Colonic mucosa (tissue), 4 donors: ENCODE data around the gene TANGO6. TPM values are rescaled to one million over a fixed set of nuclear protein-coding genes. Genes with fewer than 3 reads are reported as not detected.

Experiments used
- DNase-seq: peaks from one replicate; pipeline ENCODE4 v3.0.0-alpha.2; 2020
- H3K27ac ChIP-seq: fragments of 200-600 bp; one replicate; pipeline ENCODE4 v1.8.0; 2021
- H3K27me3 ChIP-seq: fragments of 200-600 bp; one replicate; pipeline ENCODE4 v1.8.0; 2021
- H3K36me3 ChIP-seq: fragments of 200-600 bp; one replicate; pipeline ENCODE4 v1.8.0; 2021
- H3K4me1 ChIP-seq: fragments of 200-600 bp; one replicate; pipeline ENCODE4 v1.8.0; 2021; ENCODE audit warnings: mild to moderate bottlenecking
- H3K4me3 ChIP-seq: fragments of 200-600 bp; one replicate; pipeline ENCODE4 v1.8.0; 2021
- H3K9ac ChIP-seq, 2 donors: one replicate each; pipeline ENCODE4 v1.7.0; 2013; ENCODE audit warnings: control low read depth in 2 of 2, low read depth in 2 of 2, low read length in 2 of 2
- H3K9me3 ChIP-seq: fragments of 200-600 bp; one replicate; pipeline ENCODE4 v1.8.0; 2021
- intact Hi-C: fragments of 100-400 bp; cut with DNase I; formaldehyde crosslinking; loops from one replicate; pipeline ENCODE4 v1.14.1; 2022
- total RNA-seq, 2 donors: library from RNA; stranded (reverse); fragmentation: NEBNext Ultra II Directional in 1 of 2; extraction: Animal tissue kit (Norgen Biotek cat#: 25700) in 1 of 2; gene quantifications; one replicate each; pipeline ENCODE4 v1.2.1, GENCODE V29; 2021
- TF ChIP-seq, protein P1 (sequence below): fragments of 200-600 bp; IDR thresholded peaks from one replicate; pipeline ENCODE4 v1.8.0; 2022; ENCODE audit warnings: antibody characterized with exemption, mild to moderate bottlenecking
- donor health status: healthy.
- donor health status: DM: no; HTN: no; CAD: no.
- donor health status: DM: no; HTN: no; CAD: no.

Gene TANGO6
- total RNA-seq, 2 donors from 2014 or later, result 6.6 to 10.1 TPM

GRCh38 chr16:69106491-69107315, 263.4 kb downstream of the TANGO6 start:
- peak overlapping the region; percentile 54 for H3K4me3 ChIP-seq
- H3K9me3 ChIP-seq, result no peaks in the 10 kb centered on the region
- no peak overlapping the region for H3K27ac ChIP-seq
- peaks cover 13% of the 10 kb centered on the region for H3K4me1 ChIP-seq
- H3K9ac ChIP-seq, result peak overlapping the region; percentile 56 to 81
- no peaks in the 10 kb centered on the region for H3K27me3 ChIP-seq
- TF ChIP-seq, protein P1, sequence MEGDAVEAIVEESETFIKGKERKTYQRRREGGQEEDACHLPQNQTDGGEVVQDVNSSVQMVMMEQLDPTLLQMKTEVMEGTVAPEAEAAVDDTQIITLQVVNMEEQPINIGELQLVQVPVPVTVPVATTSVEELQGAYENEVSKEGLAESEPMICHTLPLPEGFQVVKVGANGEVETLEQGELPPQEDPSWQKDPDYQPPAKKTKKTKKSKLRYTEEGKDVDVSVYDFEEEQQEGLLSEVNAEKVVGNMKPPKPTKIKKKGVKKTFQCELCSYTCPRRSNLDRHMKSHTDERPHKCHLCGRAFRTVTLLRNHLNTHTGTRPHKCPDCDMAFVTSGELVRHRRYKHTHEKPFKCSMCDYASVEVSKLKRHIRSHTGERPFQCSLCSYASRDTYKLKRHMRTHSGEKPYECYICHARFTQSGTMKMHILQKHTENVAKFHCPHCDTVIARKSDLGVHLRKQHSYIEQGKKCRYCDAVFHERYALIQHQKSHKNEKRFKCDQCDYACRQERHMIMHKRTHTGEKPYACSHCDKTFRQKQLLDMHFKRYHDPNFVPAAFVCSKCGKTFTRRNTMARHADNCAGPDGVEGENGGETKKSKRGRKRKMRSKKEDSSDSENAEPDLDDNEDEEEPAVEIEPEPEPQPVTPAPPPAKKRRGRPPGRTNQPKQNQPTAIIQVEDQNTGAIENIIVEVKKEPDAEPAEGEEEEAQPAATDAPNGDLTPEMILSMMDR, result no peak
- intact Hi-C loops, result loop anchor here (5.0 to 10.0 kb wide), 2 partner anchors 112 to 204 kb away; no protein-coding TSS in a partner anchor
- peak; percentile 29 for DNase-seq
- H3K36me3 ChIP-seq, result no peaks in the 10 kb centered on the region

- peak overlapping the region; percentile 26 to 81 for H3K9ac ChIP-seq
- H3K4me1 ChIP-seq, result peaks cover 13% of the 10 kb centered on the region
- TF ChIP-seq, protein P1, result no peak
- intact Hi-C loops, result loop anchor here (5.0 to 10.0 kb wide), 2 partner anchors 113 to 205 kb away; no protein-coding TSS in a partner anchor
- no peak overlapping the region for H3K27ac ChIP-seq
- peak overlapping the region; percentile 54 for H3K4me3 ChIP-seq
- H3K36me3 ChIP-seq, result no peaks in the 10 kb centered on the region
- DNase-seq, result peak; percentile 74
- H3K9me3 ChIP-seq, result no peaks in the 10 kb centered on the region
- H3K27me3 ChIP-seq, result no peaks in the 10 kb centered on the region
Observed at GRCh38 chr16:69107316-69107962, 264.1 kb downstream of the TANGO6 start.

GRCh38 chr16:69108064-69108904, 265.0 kb downstream of the TANGO6 start:
- intact Hi-C loops, result loop anchor here (5.0 to 10.0 kb wide), 2 partner anchors 113 to 206 kb away; no protein-coding TSS in a partner anchor
- no peak overlapping the region for H3K4me3 ChIP-seq
- no peaks in the 10 kb centered on the region for H3K36me3 ChIP-seq
- H3K9ac ChIP-seq, result peak overlapping the region in 1 of 2 donors; percentile 81
- H3K9me3 ChIP-seq, result no peaks in the 10 kb centered on the region
- DNase-seq, result no peak
- TF ChIP-seq, protein P1, result no peak
- H3K27ac ChIP-seq, result no peak overlapping the region
- peaks cover 13% of the 10 kb centered on the region for H3K4me1 ChIP-seq
- no peaks in the 10 kb centered on the region for H3K27me3 ChIP-seq

- Histone ChIP-seq H3K9ac (no peak overlapping the region), H3K36me3 (no peaks in the 10 kb centered on the region), H3K27me3 (no peaks in the 10 kb centered on the region), H3K27ac (no peak overlapping the region), H3K4me3 (no peak overlapping the region), H3K9me3 (no peaks in the 10 kb centered on the region), H3K4me1 (peaks cover 13% of the 10 kb centered on the region)
- TF ChIP-seq, protein P1, result no peak
- intact Hi-C loops, result loop anchor here (5.0 to 10.0 kb wide), 2 partner anchors 114 to 207 kb away; no protein-coding TSS in a partner anchor
- no peak for DNase-seq
Observed at GRCh38 chr16:69108905-69109252, 265.5 kb downstream of the TANGO6 start.
